Measurements from ENCODE around the gene CEP41.

- TF ChIP-seq, protein P1, sequence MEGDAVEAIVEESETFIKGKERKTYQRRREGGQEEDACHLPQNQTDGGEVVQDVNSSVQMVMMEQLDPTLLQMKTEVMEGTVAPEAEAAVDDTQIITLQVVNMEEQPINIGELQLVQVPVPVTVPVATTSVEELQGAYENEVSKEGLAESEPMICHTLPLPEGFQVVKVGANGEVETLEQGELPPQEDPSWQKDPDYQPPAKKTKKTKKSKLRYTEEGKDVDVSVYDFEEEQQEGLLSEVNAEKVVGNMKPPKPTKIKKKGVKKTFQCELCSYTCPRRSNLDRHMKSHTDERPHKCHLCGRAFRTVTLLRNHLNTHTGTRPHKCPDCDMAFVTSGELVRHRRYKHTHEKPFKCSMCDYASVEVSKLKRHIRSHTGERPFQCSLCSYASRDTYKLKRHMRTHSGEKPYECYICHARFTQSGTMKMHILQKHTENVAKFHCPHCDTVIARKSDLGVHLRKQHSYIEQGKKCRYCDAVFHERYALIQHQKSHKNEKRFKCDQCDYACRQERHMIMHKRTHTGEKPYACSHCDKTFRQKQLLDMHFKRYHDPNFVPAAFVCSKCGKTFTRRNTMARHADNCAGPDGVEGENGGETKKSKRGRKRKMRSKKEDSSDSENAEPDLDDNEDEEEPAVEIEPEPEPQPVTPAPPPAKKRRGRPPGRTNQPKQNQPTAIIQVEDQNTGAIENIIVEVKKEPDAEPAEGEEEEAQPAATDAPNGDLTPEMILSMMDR (IDR thresholded peaks at IDR 0.05; ENCODE audit: extremely low read depth in 1 of 2, insufficient read depth in 1 of 2, low read depth in 1 of 2, low read length in 2 of 2) = no peak
- TF ChIP-seq POLR2A (IDR thresholded peaks at IDR 0.05; ENCODE audit: low read depth, low read length) (no peak), EZH2 (IDR thresholded peaks at IDR 0.05; ENCODE audit: borderline replicate concordance, low read depth, low read length, severe bottlenecking) (no peak), POLR2AphosphoS5 (IDR thresholded peaks at IDR 0.05; ENCODE audit: insufficient read depth, low read depth, low read length) (no peak), FOS (IDR thresholded peaks at IDR 0.05; ENCODE audit: borderline replicate concordance, insufficient read depth, low read length) (no peak)
- TF ChIP-seq, protein P2, sequence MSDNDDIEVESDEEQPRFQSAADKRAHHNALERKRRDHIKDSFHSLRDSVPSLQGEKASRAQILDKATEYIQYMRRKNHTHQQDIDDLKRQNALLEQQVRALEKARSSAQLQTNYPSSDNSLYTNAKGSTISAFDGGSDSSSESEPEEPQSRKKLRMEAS (IDR thresholded peaks at IDR 0.05; ENCODE audit: insufficient read depth, insufficient read length) = no peak
Observed at GRCh38 chr7:130433301-130433700, 7.5 kb downstream of the CEP41 start.

All from endothelial cell of umbilical vein (primary cell).